T-helper 22 cell (primary cell): ENCODE measurements around the gene BCKDHA.
"Not testable (repeated sequence)": the region's sequence is repeated elsewhere in the genome, so short reads cannot be mapped to it uniquely, and the experiment has no call there.

Experiments
- DNase-seq: peaks from one replicate; pipeline ENCODE4 v3.0.0-alpha.2; 2020; ENCODE audit warnings: low read depth

BCKDHA gene

DNA sequence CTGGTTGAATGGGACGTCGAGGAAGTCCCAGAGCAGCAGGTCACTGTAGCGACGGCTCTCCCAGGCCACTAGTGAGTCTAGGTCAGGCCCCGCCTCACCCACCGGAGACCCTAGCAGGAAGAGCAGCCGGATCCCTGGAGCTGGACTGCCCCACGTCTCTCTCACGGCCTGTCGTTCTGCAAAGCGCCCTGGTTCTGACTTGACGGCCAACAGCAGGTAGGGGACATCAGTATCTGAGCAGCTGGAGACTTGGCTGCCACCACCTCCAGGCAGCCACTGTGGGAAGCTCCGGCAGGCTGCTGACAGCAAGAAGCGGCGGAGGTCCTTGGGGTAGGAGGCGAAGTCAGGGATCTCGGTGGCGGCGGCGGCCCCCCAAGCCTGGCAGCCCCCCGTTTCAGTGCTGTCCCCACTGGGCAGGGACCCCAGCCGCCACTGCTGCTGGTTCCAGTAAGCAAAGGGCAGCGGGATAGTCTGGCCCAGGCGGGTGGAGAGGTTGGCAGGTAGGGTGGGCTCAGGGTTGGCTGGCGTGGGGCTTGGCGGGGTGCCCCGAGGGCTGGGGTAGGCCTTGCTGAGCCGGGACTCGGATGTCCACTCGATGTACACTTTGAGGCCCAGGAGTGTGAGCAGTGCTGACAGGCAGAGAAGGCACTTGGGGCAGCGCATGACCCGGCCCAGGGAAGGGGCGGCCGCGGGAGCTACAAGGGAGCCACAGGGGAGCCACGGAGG lies 28.7 kb downstream of the BCKDHA start:
- no peak for DNase-seq

- no peak for DNase-seq
Observed at GRCh38 chr19:41426952-41427646, 29.5 kb downstream of the BCKDHA start, which contains the start of gene B3GNT8. Gene B3GNT8, minus strand, starts transcription at chr19:41427374. Its CDS starts 596 bp downstream, at chr19:41426778.

DNA sequence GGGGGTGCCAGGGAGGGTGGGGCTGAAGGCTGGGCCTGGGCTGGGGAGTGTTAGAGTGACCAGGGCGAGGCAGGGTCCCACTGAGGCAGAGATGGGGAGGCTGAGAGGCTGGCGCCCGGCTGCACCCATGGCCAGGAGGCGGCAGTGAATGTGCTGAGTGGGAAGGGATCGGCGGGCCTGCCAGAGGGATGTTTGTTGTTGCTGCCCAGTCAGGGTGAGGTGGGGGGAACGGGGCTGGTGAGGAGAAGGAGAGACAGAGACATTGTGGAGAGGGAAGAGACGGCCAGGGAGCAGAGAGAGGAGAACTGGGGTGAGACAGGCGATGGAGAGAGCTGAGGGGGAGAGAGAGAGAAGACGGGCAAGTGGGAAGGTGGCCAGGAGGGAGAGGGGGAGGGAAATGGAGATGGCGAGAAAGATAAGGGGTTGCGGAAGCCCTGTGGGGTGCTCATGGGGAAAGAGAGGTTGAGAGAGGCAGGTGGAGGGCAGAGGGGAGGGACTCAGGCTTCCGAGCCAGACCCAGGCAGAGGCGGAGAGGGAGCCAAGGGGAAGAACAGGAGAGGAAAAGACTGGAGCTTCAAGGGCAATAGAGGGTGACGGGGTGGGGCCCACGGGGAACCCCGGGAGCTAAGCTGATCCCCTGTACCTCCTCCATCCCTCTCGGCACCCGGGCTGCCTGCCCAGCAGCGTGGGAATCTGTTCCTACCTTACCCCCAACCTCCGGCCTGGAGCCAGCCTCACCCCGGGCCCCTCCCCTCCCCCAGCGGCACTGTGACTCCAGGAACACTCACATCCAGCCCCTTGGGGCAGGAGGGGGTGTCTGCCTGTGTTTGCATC lies 30.2 kb downstream of the BCKDHA start:
- DNase-seq: peak; percentile 29

- no peak for DNase-seq
Observed at GRCh38 chr19:41428481-41428859, 30.9 kb downstream of the BCKDHA start.

- DNase-seq: no peak
Observed at GRCh38 chr19:41430922-41431321, 33.3 kb downstream of the BCKDHA start.

GRCh38 chr19:41431426-41432386 lies 34.1 kb downstream of the BCKDHA start:
- no peak for DNase-seq

DNA sequence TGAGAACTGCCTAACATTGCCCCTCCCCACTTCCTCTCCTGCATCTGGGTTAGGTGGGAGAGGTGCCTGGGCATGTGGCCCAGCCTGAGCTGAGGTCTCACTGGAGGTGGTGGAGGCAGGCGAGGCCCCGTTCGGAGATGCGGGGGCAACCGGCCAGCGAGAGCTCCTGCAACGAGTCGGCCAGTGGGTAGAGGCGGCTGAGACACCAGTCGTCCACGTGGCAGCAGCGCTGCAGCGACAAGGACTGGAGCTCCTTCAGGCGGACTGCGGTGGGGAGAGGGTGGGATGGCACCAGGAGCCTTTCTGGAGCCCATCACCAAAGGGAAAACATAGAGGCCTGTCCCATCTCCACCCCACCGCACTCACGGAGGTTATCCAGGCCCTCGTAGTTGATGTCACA lies 35.6 kb downstream of the BCKDHA start:
- DNase-seq: no peak

GRCh38 chr19:41434450-41434849 lies 36.8 kb downstream of the BCKDHA start:
- no peak for DNase-seq

DNA sequence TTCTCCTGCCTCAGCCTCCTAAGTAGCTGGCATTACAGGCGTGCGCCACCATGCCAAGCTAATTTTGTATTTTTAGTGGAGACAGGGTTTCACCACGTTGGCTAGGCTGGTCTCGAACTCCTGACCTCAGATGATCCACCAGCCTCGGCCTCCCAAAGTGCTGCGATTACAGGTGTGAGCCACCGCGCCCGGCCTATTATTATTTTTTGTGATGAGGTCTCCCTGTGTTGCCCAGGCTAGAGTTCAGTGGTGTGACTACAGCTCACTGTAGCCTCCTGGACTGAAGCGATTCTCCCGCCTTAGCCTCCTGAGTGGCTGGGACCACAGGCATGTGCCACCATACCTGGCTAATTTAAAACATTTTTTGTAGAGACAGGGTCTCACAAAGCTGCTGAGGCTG lies 37.8 kb downstream of the BCKDHA start:
- DNase-seq: not testable (repeated sequence)

GRCh38 chr19:41435936-41436673 lies 38.5 kb downstream of the BCKDHA start:
- DNase-seq: no peak

- no peak for DNase-seq
Observed at GRCh38 chr19:41436674-41436951, 39.0 kb downstream of the BCKDHA start.

DNA sequence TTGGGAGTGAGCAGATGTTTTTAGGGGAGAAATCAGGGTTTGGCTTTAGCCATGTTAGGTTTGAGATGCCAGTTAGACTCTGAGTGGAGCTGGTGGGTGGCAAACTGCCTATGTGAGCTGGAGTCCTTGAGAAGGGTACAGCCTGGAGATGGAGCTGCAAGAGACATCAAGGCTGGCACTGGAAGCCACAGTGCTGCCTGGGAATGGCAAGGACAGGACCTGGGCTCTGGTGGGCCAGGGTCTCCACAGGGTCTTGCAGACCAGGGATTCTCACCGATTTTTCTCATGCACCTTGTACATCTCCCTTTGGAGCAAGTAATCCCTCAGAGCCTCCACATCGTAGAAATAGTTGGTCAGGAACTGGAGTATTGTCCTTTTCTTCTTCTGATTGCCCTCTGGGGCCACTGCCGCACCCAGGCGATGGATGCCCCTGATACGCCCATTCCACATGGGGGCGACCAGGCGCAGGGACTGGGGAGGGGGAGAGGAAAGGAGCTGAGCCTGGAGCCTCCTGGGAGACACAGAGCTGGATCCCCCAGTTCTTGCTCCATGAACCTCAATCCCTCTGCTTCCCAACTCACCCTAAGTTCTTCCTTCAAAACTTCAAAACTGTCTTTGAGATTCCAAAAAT lies 40.4 kb downstream of the BCKDHA start:
- DNase-seq: no peak

DNA sequence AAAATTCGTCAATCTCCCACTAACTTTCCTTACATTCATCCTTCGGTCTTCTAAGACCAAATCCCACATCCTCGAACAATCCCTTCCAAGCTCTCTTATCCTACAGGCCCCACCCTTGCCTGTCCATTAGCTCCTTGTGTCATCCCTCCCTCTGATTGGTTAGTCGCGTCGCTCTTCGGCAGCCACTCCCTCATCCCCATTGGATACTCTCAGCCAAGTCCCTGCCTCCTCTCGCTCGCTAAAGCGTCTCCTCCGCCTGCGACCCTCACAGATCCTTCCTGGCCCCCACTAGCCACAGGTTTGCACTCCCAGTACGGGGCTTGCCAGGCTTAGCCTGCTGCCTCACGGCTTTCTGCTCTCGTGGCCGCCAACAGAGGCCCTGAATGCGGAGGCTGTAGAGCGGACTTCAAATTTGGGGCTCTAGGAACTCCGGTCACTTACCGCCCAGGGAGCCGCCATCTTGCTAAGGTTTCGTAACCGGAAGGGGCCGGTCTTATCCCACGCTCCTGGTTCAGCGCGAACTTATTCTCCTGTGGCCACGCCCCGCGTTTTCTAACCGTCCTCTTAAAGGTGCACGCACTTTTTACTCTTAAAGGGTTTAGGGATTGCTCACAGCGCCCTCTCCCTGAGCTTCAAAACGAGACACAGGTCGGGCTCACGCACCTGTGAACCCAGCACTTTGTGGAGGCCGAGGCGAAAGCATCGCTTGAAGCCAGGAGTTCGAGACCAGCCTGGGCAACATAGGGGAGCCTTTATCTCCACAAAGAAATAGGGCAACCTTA lies 42.0 kb downstream of the BCKDHA start, which contains the start of gene DMAC2:
Gene DMAC2 (minus strand): TSS at position 472 of the 782 bp plus-strand sequence. CDS start 13 bp downstream, at position 459.
- peak; percentile 88 for DNase-seq

- DNase-seq: no peak
Observed at GRCh38 chr19:41441321-41441945, 43.8 kb downstream of the BCKDHA start.

DNA sequence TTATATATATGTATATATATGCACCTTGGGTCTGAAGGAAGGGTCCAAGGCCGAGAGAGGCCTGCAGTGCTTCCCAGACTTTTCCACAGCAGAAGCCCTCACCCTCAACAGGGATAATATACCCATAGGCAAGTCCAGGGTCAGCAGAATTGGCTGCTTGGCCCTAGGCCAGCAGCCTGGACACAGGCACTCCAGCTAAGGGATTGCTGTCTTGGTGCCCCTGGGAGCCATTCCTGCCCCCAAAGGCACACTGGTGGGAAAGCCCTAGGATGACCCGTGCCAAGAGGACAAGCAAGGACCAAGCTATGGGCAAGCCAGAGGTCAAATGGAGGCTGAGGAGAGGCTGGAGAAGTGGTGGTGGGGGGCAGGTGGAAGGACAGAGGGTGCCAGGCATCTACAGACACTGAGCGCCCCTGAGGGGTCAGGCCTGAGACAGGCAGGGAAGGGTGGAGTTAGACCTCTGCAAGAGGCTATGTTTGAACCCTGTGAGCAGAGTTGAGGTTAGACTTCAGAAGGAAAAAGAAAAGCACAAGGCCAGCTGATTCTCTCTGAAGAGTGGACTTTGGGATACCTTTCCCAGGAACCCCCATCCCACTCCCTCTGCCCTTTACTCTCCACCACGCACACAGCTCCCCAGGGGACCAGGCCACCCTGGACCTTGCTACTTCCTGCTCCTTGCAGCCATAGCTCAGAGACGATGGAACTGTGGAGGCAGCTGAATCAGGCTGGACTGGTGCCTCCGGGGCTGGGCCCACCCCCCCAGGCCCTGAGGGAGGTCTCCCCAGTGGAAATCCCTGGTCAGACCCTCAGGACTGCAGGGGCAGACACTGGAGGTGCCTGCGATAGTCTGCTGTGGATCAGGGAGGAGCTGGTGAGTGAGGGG lies 45.1 kb downstream of the BCKDHA start, which contains the start of gene ERICH4:
Gene ERICH4 (plus strand): TSS at position 684 of the 883 bp plus-strand sequence. CDS start 14 bp downstream, at position 698.
- no peak for DNase-seq

DNA sequence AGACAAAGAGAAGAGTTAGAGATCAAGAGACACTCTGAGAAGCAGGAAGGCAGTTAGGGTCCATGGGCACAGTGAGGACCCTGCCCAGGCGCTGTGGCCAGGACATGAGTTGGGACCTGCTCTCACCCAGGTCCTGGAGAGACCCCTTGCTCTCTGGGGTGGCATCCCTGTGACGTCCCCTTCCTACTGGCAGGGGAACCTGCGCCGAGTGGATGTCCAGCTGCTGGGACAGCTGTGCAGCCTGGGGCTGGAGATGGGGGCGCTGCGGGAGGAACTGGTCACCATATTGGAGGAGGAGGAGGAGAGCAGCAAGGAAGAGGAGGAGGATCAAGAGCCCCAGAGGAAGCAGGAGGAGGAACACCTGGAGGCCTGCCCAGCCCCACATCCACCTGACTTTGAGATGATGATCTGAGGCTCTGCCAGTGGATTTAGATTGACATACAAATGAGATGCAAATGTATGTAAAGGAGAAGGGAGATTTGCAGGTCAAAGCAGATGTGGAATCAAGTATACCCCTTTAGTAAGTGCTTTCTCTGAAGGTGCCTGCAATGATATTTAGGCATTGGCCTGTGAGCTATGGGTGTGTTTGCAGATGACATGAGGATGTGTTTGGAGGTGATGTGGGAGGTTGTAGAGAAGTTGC lies 46.3 kb downstream of the BCKDHA start:
- DNase-seq: no peak

DNA sequence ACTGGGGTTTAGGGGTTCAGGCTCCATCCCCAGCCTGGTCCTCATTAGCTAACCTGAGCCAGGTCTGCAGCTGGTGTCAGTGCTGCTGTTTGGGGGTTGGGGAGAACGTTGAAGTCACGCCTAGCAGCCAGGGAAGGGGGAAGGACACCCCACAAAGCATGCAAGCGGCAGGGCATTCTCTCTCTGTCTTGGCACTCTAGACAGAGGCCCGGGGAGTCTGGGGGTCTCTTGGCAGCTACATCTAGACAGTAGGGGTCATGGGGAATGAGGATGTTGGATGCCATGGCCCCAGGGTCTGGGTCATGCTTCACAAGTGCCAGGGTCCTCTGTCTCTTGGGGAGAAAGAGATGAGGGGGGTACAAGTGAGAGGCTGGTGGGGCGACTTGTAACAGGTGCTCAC lies 48.0 kb downstream of the BCKDHA start:
- DNase-seq: no peak
